NCI-H748 treated with DMSO at 0.1 percent for 48 hours (cell line): Measurements from ENCODE around the gene GOLGA6D.
A peak's percentile ranks its signal among the peaks of the same experiment; 100 is the strongest.
"Not testable (repeated sequence)": the region's sequence is repeated elsewhere in the genome, so short reads cannot be mapped to it uniquely, and the experiment has no call there.

Experiments
- DNase-seq: peaks from one replicate; lab custom pipeline; 2025; lab: John Stamatoyannopoulos, UW

The GOLGA6D gene

GRCh38 chr15:75333654-75334419 is 51.2 kb downstream of the GOLGA6D start:
- DNase-seq: not testable (repeated sequence)

DNA sequence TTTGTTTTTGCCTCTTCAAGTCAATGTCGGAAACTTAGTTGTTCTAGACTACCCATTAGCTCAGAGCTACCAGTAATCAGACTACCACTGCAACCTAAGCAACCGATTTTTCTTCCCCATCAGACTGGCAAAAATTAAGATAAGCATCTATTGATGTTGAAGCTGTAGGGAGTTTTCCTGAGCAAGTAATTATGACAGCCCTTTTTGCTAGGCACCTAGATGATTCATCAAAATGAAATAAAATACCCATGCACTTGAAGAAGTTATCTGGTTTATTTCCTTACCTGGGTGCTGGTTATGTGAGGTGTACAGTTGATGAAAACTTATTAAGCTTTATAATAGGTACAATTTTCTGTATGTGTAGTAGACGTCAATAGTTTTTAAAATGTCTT is 52.7 kb downstream of the GOLGA6D start:
- DNase-seq: no peak

DNA sequence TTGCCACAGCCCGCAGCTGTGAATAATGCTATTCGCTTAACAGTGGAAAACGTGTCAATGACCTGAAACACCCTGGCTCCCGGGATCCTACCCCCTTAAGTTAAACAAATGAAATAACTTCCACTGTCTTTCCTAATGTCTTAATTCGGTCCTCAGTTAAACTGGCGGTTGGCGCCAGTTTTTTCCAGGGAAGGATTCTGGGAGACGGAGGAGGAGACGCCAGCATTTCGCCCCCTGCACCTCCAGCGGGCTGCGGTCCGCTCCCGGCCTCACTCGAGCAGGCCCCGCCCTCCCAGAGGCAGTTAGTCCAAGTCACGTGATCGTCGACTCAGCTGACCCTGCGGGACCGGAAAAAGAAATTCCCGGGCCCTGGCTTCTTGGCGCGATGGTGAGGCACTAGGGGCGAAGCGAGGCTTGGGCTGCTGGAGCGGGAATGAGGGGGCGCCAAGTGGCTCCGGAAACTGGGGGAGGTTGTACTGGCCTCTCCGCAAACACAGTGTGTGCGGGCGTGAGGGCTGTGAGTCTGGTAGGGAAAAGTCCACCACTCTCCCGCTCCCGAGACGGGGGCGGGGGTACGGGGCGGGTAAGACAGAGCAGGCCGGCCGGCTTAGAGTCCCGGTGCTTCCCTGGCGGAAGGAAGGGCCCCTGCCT is 53.2 kb downstream of the GOLGA6D start, which contains the start of gene COMMD4:
Gene COMMD4, plus strand, starts transcription at position 359 of the 651 bp plus-strand sequence. Its CDS starts 27 bp downstream, at position 386.
- peak; percentile 76 for DNase-seq

DNA sequence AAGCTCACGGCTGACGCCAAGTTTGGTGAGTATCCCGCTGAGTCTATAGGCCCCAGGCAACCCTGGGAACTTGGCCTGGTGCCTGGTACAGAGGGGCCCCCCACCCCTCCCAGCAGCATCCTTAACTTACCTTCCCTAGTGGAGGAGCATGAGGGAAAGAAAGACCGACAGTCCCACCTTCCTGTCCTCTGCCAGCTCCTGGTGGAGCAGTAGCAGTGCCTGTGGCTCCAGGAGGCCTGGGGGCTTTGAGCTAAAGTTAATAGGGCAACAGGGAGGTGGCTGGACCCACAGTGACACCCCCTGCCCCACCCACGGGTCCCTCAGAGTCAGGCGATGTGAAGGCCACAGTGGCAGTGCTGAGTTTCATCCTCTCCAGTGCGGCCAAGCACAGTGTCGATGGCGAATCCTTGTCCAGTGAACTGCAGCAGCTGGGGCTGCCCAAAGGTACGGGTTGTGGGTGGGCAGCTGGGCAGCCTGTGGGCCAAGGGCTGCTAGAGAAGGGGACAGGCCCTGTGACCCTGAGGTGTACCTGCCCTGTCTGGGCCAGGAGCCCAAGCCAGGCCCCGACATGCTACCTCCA is 56.1 kb downstream of the GOLGA6D start:
- no peak for DNase-seq

DNA sequence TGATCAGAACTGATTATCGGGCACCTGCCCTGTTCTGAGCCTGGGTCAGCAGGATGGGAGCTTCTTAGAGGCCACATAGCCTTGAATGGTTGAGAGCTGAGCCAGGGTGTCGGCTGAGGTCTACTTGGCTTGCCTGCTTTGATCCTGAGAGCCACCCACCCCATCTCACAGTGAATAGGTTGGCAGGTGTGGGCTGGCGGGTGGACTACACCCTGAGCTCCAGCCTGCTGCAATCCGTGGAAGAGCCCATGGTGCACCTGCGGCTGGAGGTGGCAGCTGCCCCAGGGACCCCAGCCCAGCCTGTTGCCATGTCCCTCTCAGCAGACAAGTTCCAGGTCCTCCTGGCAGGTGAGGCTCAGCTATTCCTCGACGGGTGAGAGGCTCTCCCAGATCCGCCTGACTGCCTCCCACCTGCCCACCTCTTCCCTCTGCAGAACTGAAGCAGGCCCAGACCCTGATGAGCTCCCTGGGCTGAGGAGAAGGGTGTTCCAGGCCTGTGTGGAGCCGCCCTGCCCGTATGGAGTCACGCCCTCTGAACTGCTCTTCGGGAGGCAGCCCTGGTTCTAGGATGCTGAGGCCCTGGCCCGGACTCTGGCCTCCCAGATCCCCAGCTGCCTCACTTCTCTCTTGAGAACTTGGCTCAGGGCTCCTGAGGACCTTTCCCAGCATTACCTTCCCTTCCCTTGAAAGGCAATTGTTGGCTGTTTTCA is 57.1 kb downstream of the GOLGA6D start:
- no peak for DNase-seq

- DNase-seq: no peak
These were observed 59.6 kb downstream of the GOLGA6D start for GRCh38 chr15:75342221-75342620.

- DNase-seq: not testable (repeated sequence)
These were observed 61.3 kb downstream of the GOLGA6D start for GRCh38 chr15:75343953-75344352.
